Measurements from ENCODE around the gene HOXB2.

DNA sequence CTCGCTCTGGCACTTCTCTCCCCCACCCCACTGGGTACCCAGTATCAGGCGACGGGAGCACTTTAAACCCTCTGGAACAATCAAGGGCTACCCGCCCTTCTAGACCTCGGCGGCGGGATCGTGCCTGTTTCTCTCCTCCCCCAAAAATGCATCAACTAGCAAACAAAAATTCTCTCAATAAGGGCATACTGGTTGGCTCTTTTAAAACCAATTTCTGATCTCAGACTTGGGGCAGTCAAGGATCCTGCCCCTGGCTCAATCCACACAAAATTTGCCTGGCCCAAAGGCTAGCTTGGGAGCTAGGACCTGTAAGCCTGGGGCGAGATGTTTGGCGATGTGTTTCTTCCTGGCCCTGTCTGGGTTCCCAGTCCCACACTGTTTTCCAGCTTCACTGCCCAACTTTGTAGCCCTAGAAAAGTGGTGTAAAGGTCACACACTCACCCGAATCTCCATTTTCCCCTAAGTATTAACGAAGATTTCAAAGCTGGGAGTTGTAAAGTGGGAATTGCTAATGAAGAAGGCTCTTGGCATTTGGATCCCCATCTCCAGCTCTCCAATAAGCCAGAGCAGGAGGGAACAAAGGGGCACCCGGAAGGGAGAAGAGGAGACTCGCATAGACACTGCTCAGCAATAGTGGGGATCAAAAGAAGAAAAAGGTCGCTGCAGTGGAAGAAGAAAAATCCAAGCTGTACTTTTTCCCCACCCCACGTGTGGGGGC lies 14.4 kb upstream of the HOXB2 start:
- TF ChIP-seq, protein P1, sequence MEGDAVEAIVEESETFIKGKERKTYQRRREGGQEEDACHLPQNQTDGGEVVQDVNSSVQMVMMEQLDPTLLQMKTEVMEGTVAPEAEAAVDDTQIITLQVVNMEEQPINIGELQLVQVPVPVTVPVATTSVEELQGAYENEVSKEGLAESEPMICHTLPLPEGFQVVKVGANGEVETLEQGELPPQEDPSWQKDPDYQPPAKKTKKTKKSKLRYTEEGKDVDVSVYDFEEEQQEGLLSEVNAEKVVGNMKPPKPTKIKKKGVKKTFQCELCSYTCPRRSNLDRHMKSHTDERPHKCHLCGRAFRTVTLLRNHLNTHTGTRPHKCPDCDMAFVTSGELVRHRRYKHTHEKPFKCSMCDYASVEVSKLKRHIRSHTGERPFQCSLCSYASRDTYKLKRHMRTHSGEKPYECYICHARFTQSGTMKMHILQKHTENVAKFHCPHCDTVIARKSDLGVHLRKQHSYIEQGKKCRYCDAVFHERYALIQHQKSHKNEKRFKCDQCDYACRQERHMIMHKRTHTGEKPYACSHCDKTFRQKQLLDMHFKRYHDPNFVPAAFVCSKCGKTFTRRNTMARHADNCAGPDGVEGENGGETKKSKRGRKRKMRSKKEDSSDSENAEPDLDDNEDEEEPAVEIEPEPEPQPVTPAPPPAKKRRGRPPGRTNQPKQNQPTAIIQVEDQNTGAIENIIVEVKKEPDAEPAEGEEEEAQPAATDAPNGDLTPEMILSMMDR (IDR thresholded peaks at IDR 0.05): no peak
- no peak for TF ChIP-seq POLR2A (IDR thresholded peaks at IDR 0.05)

All from prostate gland (tissue), 2 donors.